ENCODE data around the gene GRIP1. TPM values are rescaled to one million over a fixed set of nuclear protein-coding genes. Genes with fewer than 3 reads are reported as not detected.

The GRIP1 gene
- total and polyA plus RNA-seq, 2 of the 4 experiments (the other 2 are of a cell fraction) = under 0.01 to 0.07 TPM

GRCh38 chr12:66661357-66661756 lies 17.5 kb downstream of the GRIP1 start:
- no peak overlapping the region for H3K4ac ChIP-seq (ENCODE audit: low read depth, low read length)
- H2AK5ac ChIP-seq (ENCODE audit: low read depth, low read length) = no peak overlapping the region
- H3K27me3 ChIP-seq (ENCODE audit: control insufficient read depth, insufficient read depth, low read length) = no peaks in the 10 kb centered on the region
- H2BK20ac ChIP-seq (ENCODE audit: low read depth, low read length) = no peak overlapping the region
- H3K27ac ChIP-seq (ENCODE audit: insufficient read depth, low read length) = no peak overlapping the region
- no peaks in the 10 kb centered on the region for H3K36me3 ChIP-seq (ENCODE audit: control insufficient read depth, insufficient read depth, low read length)
- no peaks in the 10 kb centered on the region for H3K9me1 ChIP-seq (ENCODE audit: insufficient read depth, low read length)
- in situ Hi-C loops (cut with MboI; ENCODE audit: low sequenced_read_pairs) (no loop called here), intact Hi-C loops (cut with micrococcal nuclease) (no loop called here), dilution Hi-C loops (cut with HindIII; ENCODE audit: low sequenced_read_pairs, unreplicated experiment) (no loop called here)
- no peaks in the 10 kb centered on the region for H3K79me1 ChIP-seq (ENCODE audit: low read depth in 1 of 2, low read length in 2 of 2)
- ATAC-seq (ENCODE audit: low read depth) (no peak), DNase-seq (no peak)
- TF ChIP-seq, protein P1, sequence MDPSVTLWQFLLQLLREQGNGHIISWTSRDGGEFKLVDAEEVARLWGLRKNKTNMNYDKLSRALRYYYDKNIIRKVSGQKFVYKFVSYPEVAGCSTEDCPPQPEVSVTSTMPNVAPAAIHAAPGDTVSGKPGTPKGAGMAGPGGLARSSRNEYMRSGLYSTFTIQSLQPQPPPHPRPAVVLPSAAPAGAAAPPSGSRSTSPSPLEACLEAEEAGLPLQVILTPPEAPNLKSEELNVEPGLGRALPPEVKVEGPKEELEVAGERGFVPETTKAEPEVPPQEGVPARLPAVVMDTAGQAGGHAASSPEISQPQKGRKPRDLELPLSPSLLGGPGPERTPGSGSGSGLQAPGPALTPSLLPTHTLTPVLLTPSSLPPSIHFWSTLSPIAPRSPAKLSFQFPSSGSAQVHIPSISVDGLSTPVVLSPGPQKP (IDR thresholded peaks at IDR 0.05; ENCODE audit: borderline replicate concordance, low read depth, low read length) = no peak
- TF ChIP-seq MAZ (IDR thresholded peaks at IDR 0.05; ENCODE audit: borderline replicate concordance, low read depth, low read length) (no peak), RCOR1 (IDR thresholded peaks at IDR 0.05; ENCODE audit: insufficient replicate concordance, low read length) (no peak), MXI1 (IDR thresholded peaks at IDR 0.05; ENCODE audit: borderline replicate concordance, low read depth, low read length) (no peak), POLR2A (IDR thresholded peaks at IDR 0.05; ENCODE audit: low read depth, low read length) (no peak), USF2 (IDR thresholded peaks at IDR 0.05; ENCODE audit: low read depth, low read length) (no peak), MAFK (IDR thresholded peaks at IDR 0.05; ENCODE audit: low read depth, low read length) (no peak), CTCF (conservative IDR thresholded peaks at IDR 0.05; ENCODE audit: low read depth, low read length) (no peak)
- H2BK5ac ChIP-seq (ENCODE audit: low read depth, low read length, poor library complexity, severe bottlenecking) = no peak overlapping the region
- no peak overlapping the region for H2AK9ac ChIP-seq (replicated peaks; ENCODE audit: low read depth, low read length, poor library complexity)
- H3K56ac ChIP-seq (ENCODE audit: extremely low read depth, insufficient read depth, low read length) = no peak overlapping the region
- no peak overlapping the region for H3K18ac ChIP-seq (ENCODE audit: low read depth, low read length)
- H3K4me3 ChIP-seq (ENCODE audit: insufficient read depth, low read depth, low read length) = no peak overlapping the region
- H3K9ac ChIP-seq (ENCODE audit: low read depth, low read length) = no peak overlapping the region
- ChIA-PET POLR2A (ENCODE audit: unreplicated experiment) (no interaction called here), CTCF (no interaction called here)
- H4K91ac ChIP-seq (ENCODE audit: insufficient read depth, low read depth, low read length) = no peak overlapping the region
- no TSS peak for BruUV-seq (replicated peaks)
- no peak overlapping the region for H3K23ac ChIP-seq (ENCODE audit: low read depth, low read length)
- H2BK15ac ChIP-seq (ENCODE audit: low read depth, low read length) = no peak overlapping the region
- no peaks in the 10 kb centered on the region for H3K9me3 ChIP-seq (ENCODE audit: control insufficient read depth, insufficient read depth, low read length)
- no peak overlapping the region for H2AFZ ChIP-seq (replicated peaks; ENCODE audit: low read length, poor library complexity)
- no peak overlapping the region for H3K14ac ChIP-seq (replicated peaks; ENCODE audit: low read depth, low read length)
- no peak overlapping the region for H4K5ac ChIP-seq (ENCODE audit: low read depth, low read length)
- H2BK120ac ChIP-seq (ENCODE audit: low read depth, low read length) = no peak overlapping the region
- no peak overlapping the region for H4K8ac ChIP-seq (ENCODE audit: low read depth in 2 of 2, low read length in 2 of 2)
- H3K4me2 ChIP-seq (ENCODE audit: low read depth, low read length) = no peak overlapping the region
- WGBS, 2 experiments (ENCODE audit: extremely low coverage in 2 of 2, insufficient read length in 1 of 2) = no CpG with 5 or more reads among the region's 2 CpGs
- no peaks in the 10 kb centered on the region for H3K4me1 ChIP-seq (ENCODE audit: control insufficient read depth, insufficient read depth, low read length)
- H4K20me1 ChIP-seq (ENCODE audit: insufficient read depth, low read length) = no peaks in the 10 kb centered on the region
